HEK293T (cell line): ENCODE results near the gene HOXD11.

Experiments used
- ARNT ChIP-seq: fragments of 450-650 bp; IDR thresholded peaks from 2 replicates; pipeline ENCODE4 v1.6.1; 2017; ENCODE audit warnings: mild to moderate bottlenecking
- BHLHE40 ChIP-seq: fragments of 450-650 bp; IDR thresholded peaks from 2 replicates; pipeline ENCODE4 v1.6.1; 2016; ENCODE audit warnings: mild to moderate bottlenecking, moderate library complexity, borderline replicate concordance
- ELF4 ChIP-seq: fragments of 450-650 bp; IDR thresholded peaks from 2 replicates; pipeline ENCODE4 v1.6.1; 2017; ENCODE audit warnings: antibody characterized with exemption
- FOXA1 ChIP-seq: fragments of 450-650 bp; IDR thresholded peaks from 2 replicates; pipeline ENCODE4 v1.6.1; 2016; ENCODE audit warnings: mild to moderate bottlenecking
- HDGF ChIP-seq: fragments of 450-650 bp; IDR thresholded peaks from 2 replicates; pipeline ENCODE4 v1.6.1; 2017; ENCODE audit warnings: antibody characterized with exemption, borderline replicate concordance
- LEF1 ChIP-seq: fragments of 450-650 bp; IDR thresholded peaks from 2 replicates; pipeline ENCODE4 v1.6.1; 2017; ENCODE audit warnings: mild to moderate bottlenecking, borderline replicate concordance
- SP1 ChIP-seq: fragments of 450-650 bp; IDR thresholded peaks from 2 replicates; pipeline ENCODE4 v1.6.1; 2017
- ZNF384 ChIP-seq: fragments of 450-650 bp; IDR thresholded peaks from 2 replicates; pipeline ENCODE4 v1.6.1; 2016

DNA sequence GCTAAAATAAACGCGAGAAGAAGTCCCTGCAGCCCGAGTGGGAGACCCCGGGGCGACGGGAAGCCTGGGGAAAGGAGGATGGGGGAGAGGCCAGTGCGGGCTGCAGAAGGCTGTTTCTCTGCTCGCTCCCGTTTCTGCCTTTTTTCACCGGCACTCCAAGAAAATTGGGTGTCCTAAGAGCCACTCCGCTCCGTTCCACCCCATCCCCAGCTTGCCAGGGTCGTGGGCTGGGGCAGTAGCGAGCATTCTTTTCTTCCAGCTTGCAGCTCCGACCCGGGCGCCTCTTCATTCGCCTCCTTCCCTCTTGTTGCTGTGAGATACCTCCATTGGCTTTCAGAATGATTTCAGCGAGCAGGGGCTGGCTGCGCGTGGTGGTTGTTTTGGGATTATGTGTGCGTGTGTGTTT is 51.1 kb downstream of the HOXD11 start:
- no peak for TF ChIP-seq ARNT
- TF ChIP-seq LEF1, result no peak
- TF ChIP-seq ELF4, result no peak
- TF ChIP-seq HDGF, result no peak
- no peak for TF ChIP-seq FOXA1
- TF ChIP-seq ZNF384, result no peak
- TF ChIP-seq SP1, result no peak
- no peak for TF ChIP-seq BHLHE40
